ENCODE data around the gene PNMT.

PNMT gene

GRCh38 chr17:39623356-39623950 lies 44.8 kb upstream of the PNMT start:
- Histone ChIP-seq H3K27me3 (ENCODE audit: insufficient read depth, low read length, poor library complexity) (peaks cover 12% of the 10 kb centered on the region), H3K23ac (ENCODE audit: low read length) (no peak overlapping the region)
- no CpG with 5 or more reads among the region's 16 CpGs for WGBS (ENCODE audit: extremely low coverage, insufficient coverage, low lambda C conversion rate)

DNA sequence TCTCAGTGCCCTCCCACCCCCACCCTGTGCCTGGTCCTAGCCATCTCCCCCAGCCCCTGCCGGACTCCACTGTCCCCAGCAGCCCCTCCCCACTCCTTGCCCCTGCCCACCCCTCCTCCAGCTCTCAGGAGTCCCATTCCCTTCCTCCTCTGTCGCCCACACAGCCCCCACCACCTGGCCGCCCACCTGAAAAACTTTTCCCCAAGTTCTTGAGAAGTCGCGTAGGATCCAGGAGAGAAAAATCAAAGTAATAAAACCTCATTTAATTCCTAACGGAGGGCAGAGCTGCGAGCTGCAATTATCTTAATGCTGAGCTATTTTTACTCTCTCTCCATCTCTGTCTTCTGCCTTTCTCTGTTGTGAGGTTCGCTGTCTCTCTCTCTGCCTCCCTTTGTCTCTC lies 43.9 kb upstream of the PNMT start:
- Histone ChIP-seq H3K23ac (ENCODE audit: low read length) (no peak overlapping the region), H2BK5ac (ENCODE audit: low read length) (no peak overlapping the region), H3K27ac (ENCODE audit: low read depth, low read length) (no peak overlapping the region), H3K9ac (ENCODE audit: low read length) (no peak overlapping the region), H3K79me1 (ENCODE audit: low read length) (no peaks in the 10 kb centered on the region), H3K36me3 (ENCODE audit: control insufficient read depth, insufficient read depth, low read length) (no peaks in the 10 kb centered on the region), H3K4me1 (ENCODE audit: control insufficient read depth, low read depth, low read length) (no peaks in the 10 kb centered on the region), H3K27me3 (ENCODE audit: insufficient read depth, low read length, poor library complexity) (peaks cover 5% of the 10 kb centered on the region), H3K4me2 (ENCODE audit: low read length) (no peak overlapping the region), H3K4me3 (ENCODE audit: low read length) (no peak overlapping the region), H2BK120ac (ENCODE audit: low read depth, low read length) (no peak overlapping the region), H2BK15ac (replicated peaks; ENCODE audit: low read depth) (no peak overlapping the region), H3K18ac (ENCODE audit: low read length) (no peak overlapping the region), H3K79me2 (ENCODE audit: control insufficient read depth, insufficient read depth, low read length) (no peaks in the 10 kb centered on the region), H4K5ac (ENCODE audit: low read length) (no peak overlapping the region), H3K4ac (ENCODE audit: low read depth, low read length) (no peak overlapping the region), H4K8ac (ENCODE audit: low read depth, low read length) (no peak overlapping the region), H3K56ac (ENCODE audit: low read length) (no peak overlapping the region), H2AK5ac (ENCODE audit: low read length) (no peak overlapping the region)
- DNase-seq: no peak
- no CpG with 5 or more reads among the region's 8 CpGs for WGBS (ENCODE audit: extremely low coverage, insufficient coverage, low lambda C conversion rate)

More at GRCh38 chr17:39623356-39623950, 44.8 kb upstream of the PNMT start:
- Histone ChIP-seq H3K4me1 (ENCODE audit: control insufficient read depth, low read depth, low read length) (no peaks in the 10 kb centered on the region), H3K56ac (ENCODE audit: low read length) (peak overlapping the region; percentile 15), H3K9ac (ENCODE audit: low read length) (no peak overlapping the region), H3K79me1 (ENCODE audit: low read length) (no peaks in the 10 kb centered on the region), H3K79me2 (ENCODE audit: control insufficient read depth, insufficient read depth, low read length) (no peaks in the 10 kb centered on the region), H3K4ac (ENCODE audit: low read depth, low read length) (no peak overlapping the region), H4K5ac (ENCODE audit: low read length) (no peak overlapping the region), H3K27ac (ENCODE audit: low read depth, low read length) (no peak overlapping the region), H2BK120ac (ENCODE audit: low read depth, low read length) (no peak overlapping the region), H3K4me3 (ENCODE audit: low read length) (no peak overlapping the region), H3K18ac (ENCODE audit: low read length) (no peak overlapping the region), H4K8ac (ENCODE audit: low read depth, low read length) (no peak overlapping the region), H3K4me2 (ENCODE audit: low read length) (no peak overlapping the region), H3K36me3 (ENCODE audit: control insufficient read depth, insufficient read depth, low read length) (no peaks in the 10 kb centered on the region), H2AK5ac (ENCODE audit: low read length) (no peak overlapping the region), H2BK5ac (ENCODE audit: low read length) (no peak overlapping the region), H2BK15ac (replicated peaks; ENCODE audit: low read depth) (no peak overlapping the region)
- DNase-seq: peak; percentile 66

GRCh38 chr17:39625198-39625785 lies 43.0 kb upstream of the PNMT start:
- Histone ChIP-seq H3K4me2 (ENCODE audit: low read length) (no peak overlapping the region), H4K8ac (ENCODE audit: low read depth, low read length) (no peak overlapping the region), H3K18ac (ENCODE audit: low read length) (no peak overlapping the region), H3K4me1 (ENCODE audit: control insufficient read depth, low read depth, low read length) (no peaks in the 10 kb centered on the region), H3K4ac (ENCODE audit: low read depth, low read length) (no peak overlapping the region), H2BK5ac (ENCODE audit: low read length) (no peak overlapping the region), H4K5ac (ENCODE audit: low read length) (no peak overlapping the region), H3K56ac (ENCODE audit: low read length) (no peak overlapping the region), H3K9ac (ENCODE audit: low read length) (no peak overlapping the region), H3K79me1 (ENCODE audit: low read length) (no peaks in the 10 kb centered on the region), H3K27ac (ENCODE audit: low read depth, low read length) (no peak overlapping the region), H3K79me2 (ENCODE audit: control insufficient read depth, insufficient read depth, low read length) (no peaks in the 10 kb centered on the region), H3K36me3 (ENCODE audit: control insufficient read depth, insufficient read depth, low read length) (no peaks in the 10 kb centered on the region), H3K4me3 (ENCODE audit: low read length) (no peak overlapping the region), H3K27me3 (ENCODE audit: insufficient read depth, low read length, poor library complexity) (no peaks in the 10 kb centered on the region), H2BK120ac (ENCODE audit: low read depth, low read length) (no peak overlapping the region), H3K23ac (ENCODE audit: low read length) (no peak overlapping the region), H2AK5ac (ENCODE audit: low read length) (no peak overlapping the region), H2BK15ac (replicated peaks; ENCODE audit: low read depth) (no peak overlapping the region)
- WGBS (ENCODE audit: extremely low coverage, insufficient coverage, low lambda C conversion rate): no CpG with 5 or more reads among the region's 5 CpGs
- DNase-seq: no peak

DNA sequence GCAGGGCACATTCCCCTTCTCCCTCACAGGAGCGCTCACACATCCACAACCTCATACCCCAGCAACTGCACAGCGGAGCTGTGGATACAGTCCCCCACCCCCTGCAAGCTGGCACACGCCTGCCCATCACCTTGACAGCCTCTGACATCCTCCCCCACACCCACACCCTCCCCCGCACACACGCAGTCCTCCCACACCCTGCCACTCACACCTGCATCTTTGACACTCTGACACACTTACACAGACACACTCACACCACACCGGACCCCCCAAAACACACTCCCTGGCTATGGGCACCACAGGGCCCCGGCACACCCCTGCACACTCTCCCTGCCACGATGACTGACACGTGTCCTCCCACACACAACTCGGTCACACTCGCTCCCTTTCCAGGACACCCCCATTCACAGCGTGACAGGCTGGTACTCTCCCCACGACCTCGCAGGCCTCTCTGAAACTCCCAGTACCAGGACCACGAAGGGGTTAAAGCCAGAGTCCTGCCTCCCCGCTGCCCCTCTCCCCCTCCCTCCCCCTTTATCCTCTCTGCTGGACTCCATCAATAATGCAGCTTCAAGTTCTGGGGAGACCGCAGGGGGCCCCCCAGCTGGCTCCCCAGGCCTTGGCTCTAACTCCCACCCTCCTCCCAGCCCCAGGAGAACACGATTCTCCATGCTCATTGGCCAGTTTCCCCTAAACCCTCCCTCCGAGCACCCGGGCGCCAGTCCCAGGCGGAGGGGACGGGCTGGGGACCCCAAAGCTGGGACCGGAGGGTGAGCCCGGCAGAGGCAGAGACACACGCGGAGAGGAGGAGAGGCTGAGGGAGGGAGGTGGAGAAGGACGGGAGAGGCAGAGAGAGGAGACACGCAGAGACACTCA lies 41.8 kb upstream of the PNMT start, which contains the start of gene PPP1R1B:
Gene PPP1R1B, plus strand, starts transcription at position 782 of the 876 bp plus-strand sequence. CDS start 441 bp downstream, outside the sequence.
- peak within 1 kb of the TSS; percentile 89 for H3K4me2 ChIP-seq (ENCODE audit: low read length)
- peak within 1 kb of the TSS; percentile 13 for H3K18ac ChIP-seq (ENCODE audit: low read length)
- no peak within 1 kb of the TSS for H2BK120ac ChIP-seq (ENCODE audit: low read depth, low read length)
- H3K9ac ChIP-seq (ENCODE audit: low read length): peak within 1 kb of the TSS; percentile 57
- no CpG with 5 or more reads among the region's 29 CpGs for WGBS (ENCODE audit: extremely low coverage, insufficient coverage, low lambda C conversion rate)
- no peak within 1 kb of the TSS for H3K4ac ChIP-seq (ENCODE audit: low read depth, low read length)
- DNase-seq: no peak
- no peaks in the 10 kb centered on the region for H3K79me2 ChIP-seq (ENCODE audit: control insufficient read depth, insufficient read depth, low read length)
- H3K56ac ChIP-seq (ENCODE audit: low read length): peak within 1 kb of the TSS; percentile 81
- H3K27ac ChIP-seq (ENCODE audit: low read depth, low read length): no peak within 1 kb of the TSS
- peak within 1 kb of the TSS; percentile 19 for H3K4me3 ChIP-seq (ENCODE audit: low read length)
- H2BK5ac ChIP-seq (ENCODE audit: low read length): no peak within 1 kb of the TSS
- H3K36me3 ChIP-seq (ENCODE audit: control insufficient read depth, insufficient read depth, low read length): no peaks in the 10 kb centered on the region
- no peaks in the 10 kb centered on the region for H3K79me1 ChIP-seq (ENCODE audit: low read length)
- H3K4me1 ChIP-seq (ENCODE audit: control insufficient read depth, low read depth, low read length): no peaks in the 10 kb centered on the region
- H3K23ac ChIP-seq (ENCODE audit: low read length): no peak within 1 kb of the TSS
- no peak within 1 kb of the TSS for H2BK15ac ChIP-seq (replicated peaks; ENCODE audit: low read depth)
- H3K27me3 ChIP-seq (ENCODE audit: insufficient read depth, low read length, poor library complexity): no peaks in the 10 kb centered on the region
- no peak within 1 kb of the TSS for H4K8ac ChIP-seq (ENCODE audit: low read depth, low read length)
- no peak within 1 kb of the TSS for H2AK5ac ChIP-seq (ENCODE audit: low read length)
- H4K5ac ChIP-seq (ENCODE audit: low read length): no peak within 1 kb of the TSS

- Histone ChIP-seq H4K5ac (ENCODE audit: low read length) (no peak overlapping the region), H3K4ac (ENCODE audit: low read depth, low read length) (no peak overlapping the region), H3K36me3 (ENCODE audit: control insufficient read depth, insufficient read depth, low read length) (no peaks in the 10 kb centered on the region), H3K56ac (ENCODE audit: low read length) (peak overlapping the region; percentile 81), H3K79me1 (ENCODE audit: low read length) (no peaks in the 10 kb centered on the region), H3K79me2 (ENCODE audit: control insufficient read depth, insufficient read depth, low read length) (no peaks in the 10 kb centered on the region), H2BK5ac (ENCODE audit: low read length) (no peak overlapping the region), H3K4me1 (ENCODE audit: control insufficient read depth, low read depth, low read length) (peaks cover 7% of the 10 kb centered on the region), H3K4me3 (ENCODE audit: low read length) (peak overlapping the region; percentile 19), H3K4me2 (ENCODE audit: low read length) (peak overlapping the region; percentile 89), H2BK120ac (ENCODE audit: low read depth, low read length) (no peak overlapping the region), H4K8ac (ENCODE audit: low read depth, low read length) (no peak overlapping the region), H2AK5ac (ENCODE audit: low read length) (no peak overlapping the region), H3K23ac (ENCODE audit: low read length) (no peak overlapping the region), H3K18ac (ENCODE audit: low read length) (peak overlapping the region; percentile 13), H3K9ac (ENCODE audit: low read length) (peak overlapping the region; percentile 57), H2BK15ac (replicated peaks; ENCODE audit: low read depth) (no peak overlapping the region), H3K27me3 (ENCODE audit: insufficient read depth, low read length, poor library complexity) (no peaks in the 10 kb centered on the region), H3K27ac (ENCODE audit: low read depth, low read length) (no peak overlapping the region)
- no CpG with 5 or more reads among the region's 72 CpGs for WGBS (ENCODE audit: extremely low coverage, insufficient coverage, low lambda C conversion rate)
- DNase-seq: no peak
These were observed 41.1 kb upstream of the PNMT start for GRCh38 chr17:39627047-39627711.
